Adrenal gland (tissue), 12 donors: ENCODE measurements around the gene UBTD2. TPM values are rescaled to one million over a fixed set of nuclear protein-coding genes. Genes with fewer than 3 reads are reported as not detected.

Experiments used
- DNase-seq, 7 donors: peaks; one replicate each; pipeline ENCODE4 v3.0.0-alpha.2; 2019 to 2020
- H3K27ac ChIP-seq, 5 donors: fragments of 200-600 bp; sonication (generic) in 4 of 5; 1 replicate in 3 of 5; 2 replicates in 2 of 5; pipeline versions ENCODE4 v1.5.1 to v1.8.0; 2016 to 2020; ENCODE audit warnings: mild to moderate bottlenecking in 1 of 5
- H3K27me3 ChIP-seq: fragments of 200-600 bp; 2 replicates; pipeline ENCODE4 v1.8.0; 2021
- H3K36me3 ChIP-seq, 2 donors: fragments of 200-600 bp; replicated peaks in 1 of 2; 1 replicate in 1 of 2; 2 replicates in 1 of 2; pipeline versions ENCODE4 v1.5.1 to v1.8.0; 2018 to 2022
- H3K4me1 ChIP-seq, 2 donors: fragments of 200-600 bp; replicated peaks in 1 of 2; 1 replicate in 1 of 2; 2 replicates in 1 of 2; pipeline versions ENCODE4 v1.5.1 to v1.8.0; 2018 to 2021
- H3K4me3 ChIP-seq, 4 donors: fragments of 200-600 bp; sonication (generic) in 3 of 4; one replicate each; pipeline ENCODE4 v1.5.1; 2016 to 2018
- H3K9me3 ChIP-seq, 3 donors: fragments of 200-600 bp; sonication (generic) in 1 of 3; replicated peaks in 1 of 3; 1 replicate in 2 of 3; 2 replicates in 1 of 3; pipeline versions ENCODE4 v1.5.1 to v1.8.0; 2016 to 2021
- POLR2A ChIP-seq, 2 donors: fragments of 450-650 bp; IDR thresholded peaks; one replicate each; pipeline ENCODE4 v1.6.1; 2017; ENCODE audit warnings: antibody characterized with exemption in 2 of 2, mild to moderate bottlenecking in 2 of 2, moderate library complexity in 1 of 2
- WGBS, 4 donors: extraction: QIAGEN DNeasy Blood & Tissue Kit in 2 of 4; methylation state at CpG; one replicate each; pipeline versions ENCODE4 v1.1.5 to v1.1.7; 2013 to 2017; 5-methylcytosine and 5-hydroxymethylcytosine counted together
- intact Hi-C, 2 donors: fragments of 100-400 bp; cut with DNase I; formaldehyde crosslinking; loops; one replicate each; pipeline versions ENCODE4 v1.14.1 to v1.15.0; 2022 to 2023
- polyA plus RNA-seq, 3 donors: library from polyadenylated mRNA; stranded (reverse); fragments of 200-250 nt in 2 of 3; fragments of 350-450 nt in 1 of 3; fragmentation: Illumina TruSeq in 1 of 3; extraction: RNeasy Lipid Tissue Mini Kit (QIAGEN cat#74804) in 1 of 3; gene quantifications; one replicate each; pipeline ENCODE4 v1.2.3, GENCODE V29; 2013 to 2014
- total RNA-seq, 9 donors: library from RNA; depleted of rRNA in 4 of 9; stranded (reverse); fragments of >200 nt in 4 of 9; fragments of 120-200 nt in 1 of 9; fragmentation: NEBNext Ultra II Directional in 1 of 9; extraction: Animal tissue kit (Norgen Biotek cat#: 25700) in 1 of 9; gene quantifications; one replicate each; pipeline versions ENCODE4 v1.1.0 to v1.2.4, GENCODE V29; 2013 to 2023
- TF ChIP-seq, protein P1 (sequence below), 6 experiments: fragments of 450-650 bp in 4 of 6; fragments of 200-600 bp in 2 of 6; sonication (generic) in 1 of 6; IDR thresholded peaks; 1 replicate in 5 of 6; 2 replicates in 1 of 6; pipeline versions ENCODE4 v1.5.1 to v1.8.0; 2016 to 2021; ENCODE audit warnings: antibody characterized with exemption in 6 of 6, mild to moderate bottlenecking in 2 of 6, moderate library complexity in 1 of 6
- donor health status: healthy with polysubstance abuse.
- donor health status: Bipolar disorder and iron deficiency.
- donor health status: DM: yes; HTN: yes; CAD: no.
- donor health status: DM: no; HTN: no; CAD: no.
- donor health status: DM: no; HTN: no; CAD: no.
- donor health status: DM: yes; HTN: yes; CAD: no.

Gene UBTD2
- total and polyA plus RNA-seq, 12 donors: 8.2 to 24.7 (median 17.2) TPM

DNA sequence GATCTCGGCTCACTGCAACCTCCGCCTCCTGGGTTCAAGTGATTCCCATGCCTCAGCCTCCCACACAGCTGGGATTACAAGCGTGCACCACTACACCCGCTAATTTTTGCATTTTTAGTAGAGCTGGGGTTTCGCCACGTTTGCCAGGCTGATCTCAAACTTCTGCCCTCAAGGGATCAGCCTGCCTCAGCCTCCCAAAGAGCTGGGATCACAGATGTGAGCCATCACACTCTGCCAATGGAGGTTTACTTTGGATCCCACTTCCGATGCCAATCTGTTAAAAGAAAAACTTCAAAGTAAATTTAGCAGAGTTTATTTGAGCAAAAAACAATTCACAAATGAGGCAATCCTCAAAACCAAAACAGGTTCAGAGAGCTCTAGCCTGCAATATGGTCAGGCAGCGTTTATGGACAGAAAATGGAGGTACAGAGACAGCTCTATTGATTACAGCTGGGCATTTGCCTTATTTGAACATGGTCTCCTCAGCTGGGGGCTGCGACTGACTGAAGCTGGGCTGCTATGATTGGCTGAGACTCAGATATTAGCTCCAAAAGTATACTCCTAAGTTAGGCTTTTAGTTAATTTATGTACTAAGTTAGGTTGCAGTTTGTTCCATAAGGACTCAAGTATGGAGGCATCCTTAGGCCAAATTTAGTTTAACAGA lies 18.6 kb upstream of the UBTD2 start:
- peak overlapping the region in 2 of 5 donors; percentile 17 to 71 for H3K27ac ChIP-seq
- TF ChIP-seq, protein P1, sequence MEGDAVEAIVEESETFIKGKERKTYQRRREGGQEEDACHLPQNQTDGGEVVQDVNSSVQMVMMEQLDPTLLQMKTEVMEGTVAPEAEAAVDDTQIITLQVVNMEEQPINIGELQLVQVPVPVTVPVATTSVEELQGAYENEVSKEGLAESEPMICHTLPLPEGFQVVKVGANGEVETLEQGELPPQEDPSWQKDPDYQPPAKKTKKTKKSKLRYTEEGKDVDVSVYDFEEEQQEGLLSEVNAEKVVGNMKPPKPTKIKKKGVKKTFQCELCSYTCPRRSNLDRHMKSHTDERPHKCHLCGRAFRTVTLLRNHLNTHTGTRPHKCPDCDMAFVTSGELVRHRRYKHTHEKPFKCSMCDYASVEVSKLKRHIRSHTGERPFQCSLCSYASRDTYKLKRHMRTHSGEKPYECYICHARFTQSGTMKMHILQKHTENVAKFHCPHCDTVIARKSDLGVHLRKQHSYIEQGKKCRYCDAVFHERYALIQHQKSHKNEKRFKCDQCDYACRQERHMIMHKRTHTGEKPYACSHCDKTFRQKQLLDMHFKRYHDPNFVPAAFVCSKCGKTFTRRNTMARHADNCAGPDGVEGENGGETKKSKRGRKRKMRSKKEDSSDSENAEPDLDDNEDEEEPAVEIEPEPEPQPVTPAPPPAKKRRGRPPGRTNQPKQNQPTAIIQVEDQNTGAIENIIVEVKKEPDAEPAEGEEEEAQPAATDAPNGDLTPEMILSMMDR (IDR thresholded peaks at IDR 0.05): no peak
- TF ChIP-seq POLR2A (IDR thresholded peaks at IDR 0.05): no peak
- intact Hi-C loops: no loop called here
- no peak for DNase-seq
- H3K36me3 ChIP-seq: no peaks in the 10 kb centered on the region
- peaks cover 0 to 12% of the 10 kb centered on the region in 2 donors for H3K4me1 ChIP-seq
- no peaks in the 10 kb centered on the region for H3K9me3 ChIP-seq
- no peaks in the 10 kb centered on the region for H3K27me3 ChIP-seq
- 75 to 86% (median 81%) methylated on average over 8 to 9 of the region's 9 CpGs for WGBS, 4 donors
- H3K4me3 ChIP-seq: no peak overlapping the region

DNA sequence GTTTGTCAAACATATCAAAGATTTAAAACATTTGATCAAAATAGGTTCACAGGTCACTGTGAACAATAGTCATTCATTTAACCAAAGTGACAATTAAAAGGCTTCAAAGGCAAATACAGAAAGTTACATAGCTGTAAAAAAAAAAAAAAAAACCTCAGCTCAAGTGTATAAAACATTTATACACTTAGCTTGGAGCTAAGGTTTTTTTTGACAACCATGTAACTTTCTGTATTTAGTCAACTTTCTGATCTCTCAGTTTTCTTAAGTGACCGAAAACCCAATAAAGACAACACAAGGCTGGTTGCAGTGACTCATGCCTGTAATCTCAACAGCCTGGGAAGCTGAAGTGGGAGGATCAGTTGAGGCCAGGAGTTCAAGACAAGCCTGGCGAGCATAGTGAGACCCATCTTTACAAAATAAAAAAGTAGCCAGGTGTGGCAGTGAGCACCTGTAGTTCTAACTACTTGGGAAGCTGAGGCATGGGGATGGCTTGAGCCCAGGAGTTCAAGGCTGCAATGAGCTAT lies 16.4 kb upstream of the UBTD2 start:
- no peak for TF ChIP-seq POLR2A (IDR thresholded peaks at IDR 0.05)
- TF ChIP-seq, protein P1 (IDR thresholded peaks at IDR 0.05): no peak
- Histone ChIP-seq H3K27ac (no peak overlapping the region), H3K4me1 (peaks cover 0 to 12% of the 10 kb centered on the region in 2 donors), H3K9me3 (no peaks in the 10 kb centered on the region), H3K36me3 (no peaks in the 10 kb centered on the region), H3K4me3 (no peak overlapping the region), H3K27me3 (no peaks in the 10 kb centered on the region)
- intact Hi-C loops: loop anchor here in 1 of 2 donors (10.0 kb wide), 1 partner anchor 105 kb away; the partner anchor contains the start of gene EFCAB9
- 47 to 58% (median 55%) methylated on average over 2 of the region's 2 CpGs for WGBS, 4 donors
- DNase-seq: peak in 2 of 7 donors; percentile 38 to 46

DNA sequence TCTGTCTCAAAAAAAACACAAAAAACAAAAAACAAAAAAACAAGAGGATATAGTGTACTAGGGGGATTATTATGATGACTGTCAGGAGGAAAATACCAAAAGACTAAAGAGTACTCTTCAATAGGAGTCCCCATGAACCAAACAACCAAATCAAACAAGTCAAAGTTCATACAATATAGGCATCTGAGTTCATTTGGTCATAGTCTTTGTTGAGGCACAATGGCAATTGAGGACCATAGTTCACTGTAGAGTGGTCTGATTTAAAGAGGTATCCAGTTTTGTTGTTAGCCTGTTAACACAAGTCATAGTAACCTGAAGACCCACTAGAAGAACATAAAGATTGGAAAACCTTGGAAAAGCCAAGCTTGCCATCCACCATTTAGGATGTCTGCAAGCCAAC lies 11.3 kb upstream of the UBTD2 start:
- intact Hi-C loops: loop anchor here in 1 of 2 donors (5.0 to 10.0 kb wide), 2 partner anchors 100 to 188 kb away; partner anchors contain the start of gene EFCAB9
- Histone ChIP-seq H3K27ac (no peak overlapping the region), H3K9me3 (no peaks in the 10 kb centered on the region), H3K4me1 (peaks cover 6 to 7% of the 10 kb centered on the region in 2 donors), H3K27me3 (no peaks in the 10 kb centered on the region), H3K36me3 (no peaks in the 10 kb centered on the region), H3K4me3 (no peak overlapping the region)
- DNase-seq: no peak
- TF ChIP-seq, protein P1 (IDR thresholded peaks at IDR 0.05): no peak
- no peak for TF ChIP-seq POLR2A (IDR thresholded peaks at IDR 0.05)

DNA sequence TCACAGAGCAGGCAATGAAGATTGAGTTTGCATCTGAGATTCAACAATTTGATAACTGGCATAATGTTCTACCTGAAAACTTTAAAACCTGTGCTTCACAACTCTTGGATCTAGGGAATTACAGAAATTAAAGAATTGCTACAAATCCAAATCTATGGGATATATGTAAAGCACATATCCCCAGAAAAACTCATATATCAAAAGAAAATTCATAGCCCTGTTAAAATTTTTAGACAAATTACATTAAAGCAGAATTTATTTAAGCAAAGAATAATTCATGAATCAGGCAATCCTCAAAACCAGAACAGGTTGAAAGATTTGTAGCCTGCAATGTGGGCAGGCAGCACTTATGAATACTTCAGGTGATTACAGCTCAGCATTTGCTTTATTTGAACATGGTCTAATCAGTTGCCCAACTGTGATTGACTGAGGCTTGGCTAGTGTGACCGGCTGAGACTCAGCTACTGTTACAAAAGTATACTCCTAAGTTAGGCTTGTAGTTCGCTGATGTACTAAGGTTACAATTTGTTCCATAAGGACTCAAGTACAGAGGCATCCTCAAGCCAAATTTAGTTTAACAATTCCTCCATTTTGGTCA lies 10.3 kb upstream of the UBTD2 start:
- DNase-seq: no peak
- H3K36me3 ChIP-seq: no peaks in the 10 kb centered on the region
- peak overlapping the region in 1 of 5 donors; percentile 30 for H3K27ac ChIP-seq
- peaks cover 6 to 7% of the 10 kb centered on the region in 2 donors for H3K4me1 ChIP-seq
- intact Hi-C loops: loop anchor here in 1 of 2 donors (5.0 to 10.0 kb wide), 2 partner anchors 99 to 187 kb away; partner anchors contain the start of gene EFCAB9
- no peak overlapping the region for H3K4me3 ChIP-seq
- TF ChIP-seq, protein P1 (IDR thresholded peaks at IDR 0.05): no peak
- no peak for TF ChIP-seq POLR2A (IDR thresholded peaks at IDR 0.05)
- no peaks in the 10 kb centered on the region for H3K9me3 ChIP-seq
- WGBS, 4 donors: 68 to 79% (median 74%) methylated on average over 2 of the region's 2 CpGs
- no peaks in the 10 kb centered on the region for H3K27me3 ChIP-seq
